ENCODE results near the gene CDRT4. TPM values are rescaled to one million over a fixed set of nuclear protein-coding genes. Genes with fewer than 3 reads are reported as not detected.

CDRT4 gene
- polyA plus RNA-seq, 1 experiment, result 5.9 TPM

DNA sequence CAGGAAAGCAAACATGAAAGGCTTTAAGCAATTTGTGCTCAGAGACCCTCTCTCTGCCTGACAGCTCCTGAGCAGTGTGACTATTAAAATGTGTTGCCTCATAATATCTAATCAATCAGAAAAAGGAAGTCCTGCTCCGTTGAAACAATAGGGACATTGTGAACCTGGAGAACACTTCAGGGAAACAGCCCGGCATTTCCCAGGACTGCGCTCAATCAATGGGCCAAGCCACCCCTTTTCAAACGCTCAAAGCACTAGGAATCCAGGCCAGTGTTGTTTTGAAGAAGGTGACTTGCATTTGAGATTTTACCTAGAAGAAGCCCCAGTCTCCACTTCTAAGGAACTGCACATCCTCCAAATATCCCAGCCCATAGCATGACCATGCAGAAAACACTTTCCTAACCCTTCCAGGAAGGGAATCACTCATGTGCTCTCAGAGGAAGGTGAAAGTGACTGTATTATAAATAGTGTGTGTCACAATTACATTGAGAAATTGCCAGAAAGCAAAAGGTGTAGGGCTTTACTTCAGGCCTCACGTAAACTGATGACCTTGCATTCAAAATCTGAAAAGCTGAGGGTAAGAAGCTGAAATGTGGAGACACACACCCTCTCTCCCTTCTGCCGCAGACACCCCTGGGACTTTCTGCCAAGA lies 19.4 kb downstream of the CDRT4 start:
- DNase-seq (ENCODE audit: low read depth), result no peak
- Histone ChIP-seq H3K27me3 (ENCODE audit: control insufficient read depth, insufficient read depth, low read length) (no peaks in the 10 kb centered on the region), H3K36me3 (ENCODE audit: control insufficient read depth, insufficient read depth, low read length) (no peaks in the 10 kb centered on the region), H3K4me3 (ENCODE audit: low read depth, low read length) (no peak overlapping the region)
- ChIA-PET POLR2A (no interaction called here), CTCF (interaction anchor here (0.9 kb wide), 1 partner anchor 9 kb away, joined by 3 read pairs; no protein-coding TSS in a partner anchor)
- no peak for TF ChIP-seq CTCF (IDR thresholded peaks at IDR 0.05; ENCODE audit: insufficient read depth, low read depth, low read length)

DNA sequence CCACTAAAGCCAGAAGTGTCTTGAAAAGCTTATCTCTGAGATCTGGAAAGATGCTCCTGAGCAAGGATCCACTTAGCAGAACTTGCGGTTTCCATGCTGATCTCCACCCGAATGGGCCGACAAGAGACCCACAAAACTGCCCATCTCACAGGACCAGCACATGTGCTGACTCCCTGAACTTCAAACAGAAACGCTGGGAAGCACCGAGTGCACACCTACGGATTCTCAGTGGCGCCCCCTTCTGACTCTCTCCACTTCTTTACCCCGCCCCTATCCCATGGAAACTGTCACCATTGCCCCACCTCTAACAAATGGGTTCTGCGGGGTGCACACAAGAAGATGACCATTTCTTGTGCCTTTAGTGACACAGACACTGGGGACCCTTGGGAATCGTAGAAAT lies 21.4 kb downstream of the CDRT4 start:
- no peak for TF ChIP-seq CTCF (IDR thresholded peaks at IDR 0.05; ENCODE audit: insufficient read depth, low read depth, low read length)
- DNase-seq (ENCODE audit: low read depth), result no peak
- ChIA-PET CTCF (interaction anchor here (0.6 kb wide), 1 partner anchor 32 kb away, joined by 3 read pairs; no protein-coding TSS in a partner anchor), POLR2A (no interaction called here)
- no peaks in the 10 kb centered on the region for H3K27me3 ChIP-seq (ENCODE audit: control insufficient read depth, insufficient read depth, low read length)
- H3K4me3 ChIP-seq (ENCODE audit: low read depth, low read length), result no peak overlapping the region
- H3K36me3 ChIP-seq (ENCODE audit: control insufficient read depth, insufficient read depth, low read length), result no peaks in the 10 kb centered on the region

DNA sequence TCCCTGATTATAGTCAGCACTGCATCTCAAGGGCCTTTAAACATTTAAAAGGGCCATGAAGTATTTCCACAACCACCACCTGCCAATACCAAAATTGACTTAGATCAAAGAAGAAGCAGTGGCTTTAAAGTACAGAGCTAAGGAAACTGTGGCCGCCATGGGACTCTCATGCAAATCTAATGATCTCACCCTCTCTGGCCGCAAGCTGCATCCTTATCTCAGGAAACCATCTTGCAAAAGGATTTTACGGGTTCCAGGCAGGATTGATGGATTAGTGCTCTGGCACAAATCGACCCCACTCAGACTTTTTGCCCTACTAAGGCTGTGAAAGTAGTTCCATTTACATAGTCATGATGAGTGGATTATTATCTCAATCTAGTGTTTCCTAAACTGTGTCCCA lies 22.6 kb downstream of the CDRT4 start:
- DNase-seq (ENCODE audit: low read depth), result no peak
- POLR2A ChIA-PET, result no interaction called here
- Histone ChIP-seq H3K27me3 (ENCODE audit: control insufficient read depth, insufficient read depth, low read length) (no peaks in the 10 kb centered on the region), H3K4me3 (ENCODE audit: low read depth, low read length) (no peak overlapping the region), H3K36me3 (ENCODE audit: control insufficient read depth, insufficient read depth, low read length) (no peaks in the 10 kb centered on the region; the same call in 1 of the 2 replicates)
- no peak for TF ChIP-seq CTCF (IDR thresholded peaks at IDR 0.05; ENCODE audit: insufficient read depth, low read depth, low read length)
- CTCF ChIA-PET, result interaction anchor here (1.0 kb wide), 2 partner anchors 12 to 42 kb away, joined by 3 read pairs; no protein-coding TSS in a partner anchor

DNA sequence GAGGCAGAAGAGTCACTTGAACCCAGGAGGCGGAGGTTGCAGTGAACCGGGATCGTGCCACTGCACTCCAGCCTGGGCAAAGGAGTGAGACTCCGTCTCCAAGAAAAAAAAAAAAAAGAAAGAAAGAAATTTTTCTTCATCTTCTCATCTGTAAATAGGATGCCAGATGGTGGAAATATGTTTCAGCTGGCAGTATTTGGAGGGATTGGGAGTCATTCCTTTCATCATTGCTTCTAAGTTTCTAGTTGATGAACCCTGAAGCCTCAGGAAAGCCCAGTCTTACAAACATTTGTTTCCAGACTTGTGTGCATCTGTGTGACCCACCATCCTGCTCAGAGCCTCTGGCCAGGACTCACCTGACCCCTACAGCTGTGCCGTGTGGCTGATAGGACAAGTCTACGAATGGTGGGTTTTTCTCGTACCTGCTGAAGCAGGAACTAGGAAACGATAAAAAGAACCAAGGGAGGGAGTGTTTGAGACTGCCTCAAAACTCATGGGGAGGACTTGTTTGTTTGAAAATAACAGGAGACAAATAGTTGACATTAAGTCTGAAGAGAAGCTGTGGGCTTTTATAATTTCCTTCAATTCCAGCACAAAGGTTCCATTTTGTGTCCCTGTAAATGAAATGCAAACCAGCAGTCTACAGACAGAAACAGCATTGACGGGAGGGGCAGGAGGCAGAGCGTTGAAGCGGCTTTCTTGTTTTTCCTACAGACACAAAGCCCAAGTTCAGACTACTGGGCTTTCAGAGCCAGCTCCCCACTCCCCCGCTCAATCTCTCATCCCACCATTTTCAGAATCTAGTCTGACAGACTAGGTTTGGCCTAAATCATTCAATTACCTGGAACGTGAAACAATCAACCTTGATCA lies 24.9 kb downstream of the CDRT4 start:
- H3K27me3 ChIP-seq (ENCODE audit: control insufficient read depth, insufficient read depth, low read length), result no peaks in the 10 kb centered on the region

More for the DNA sequence above, 24.9 kb downstream of the CDRT4 start:
- ChIA-PET POLR2A (no interaction called here), CTCF (no interaction called here)
- Histone ChIP-seq H3K36me3 (ENCODE audit: control insufficient read depth, insufficient read depth, low read length) (no peaks in the 10 kb centered on the region; the same call in 1 of the 2 replicates), H3K4me3 (ENCODE audit: low read depth, low read length) (no peak overlapping the region)
- TF ChIP-seq CTCF (IDR thresholded peaks at IDR 0.05; ENCODE audit: insufficient read depth, low read depth, low read length), result no peak
- no peak for DNase-seq (ENCODE audit: low read depth)
